Endothelial cell of umbilical vein (primary cell): ENCODE results near the gene DDX47. TPM values are rescaled to one million over a fixed set of nuclear protein-coding genes. Genes with fewer than 3 reads are reported as not detected.

Source experiments
- BruUV-seq: library from RNA; stranded (reverse); fragments of 400-500 nt; replicated peaks from 2 replicates; lab custom pipeline; 2021; lab: Mats Ljungman, UMichigan
- CTCF ChIA-PET: fragments of 300-600, 350-600 bp; sonication (Branson Sonifier 250); formaldehyde crosslinking; loops from one replicate; lab custom pipeline; 2021; ENCODE audit warnings: antibody characterized with exemption, inconsistent platforms; lab: Charles Lee
- POLR2A ChIA-PET: fragments of 300-600, 350-600 bp; sonication (Branson Sonifier 250); formaldehyde crosslinking; loops from one replicate; lab custom pipeline; 2021; ENCODE audit warnings: antibody characterized with exemption, inconsistent platforms; lab: Charles Lee
- DNase-seq: peaks from one replicate; pipeline ENCODE4 v3.0.0-alpha.2; 2011; ENCODE audit warnings: low read depth, low spot score
- FAIRE-seq: peaks from 2 replicates; lab custom pipeline; 2011; peaks lifted over from hg19 to GRCh38; lab: Jason Lieb, UNC
- H2AFZ ChIP-seq: 2 replicates; pipeline ENCODE4 v1.6.0; 2012; ENCODE audit warnings: low read depth, low read length, control low read depth, inconsistent platforms
- H3K27ac ChIP-seq: 2 replicates; pipeline ENCODE4 v1.5.1; 2011; ENCODE audit warnings: low read depth, mild to moderate bottlenecking, control low read depth, low read length, moderate library complexity; ENCODE audit not compliant: insufficient read depth
- H3K27me3 ChIP-seq, 2 experiments: 2 replicates each; pipeline versions ENCODE4 v1.6.0 to v1.6.1; 2011; ENCODE audit warnings: low read length in 2 of 2, mixed read lengths in 1 of 2; ENCODE audit not compliant: control insufficient read depth in 2 of 2, insufficient read depth in 2 of 2
- H3K36me3 ChIP-seq, 2 experiments: 2 replicates in 1 of 2; 3 replicates in 1 of 2; pipeline ENCODE4 v1.5.1; 2011; ENCODE audit warnings: low read length in 2 of 2, mild to moderate bottlenecking in 1 of 2, moderate library complexity in 1 of 2; ENCODE audit not compliant: control insufficient read depth in 2 of 2, insufficient read depth in 2 of 2; ENCODE audit errors: extremely low read depth in 1 of 2
- H3K4me1 ChIP-seq: 3 replicates; pipeline ENCODE4 v1.5.1; 2011; ENCODE audit warnings: mild to moderate bottlenecking, low read length; ENCODE audit not compliant: control insufficient read depth, insufficient read depth; ENCODE audit errors: extremely low read depth
- H3K4me2 ChIP-seq: 2 replicates; pipeline ENCODE4 v1.6.1; 2011; ENCODE audit warnings: low read length, control low read depth, mixed read lengths; ENCODE audit not compliant: insufficient read depth
- H3K4me3 ChIP-seq, 3 experiments: fragments of 200-600 bp in 1 of 3; sonication (generic), shearing (Covaris generic) in 1 of 3; replicated peaks in 1 of 3; 2 replicates each; pipeline ENCODE4 v1.5.1; 2011 to 2016; ENCODE audit warnings: control low read depth in 3 of 3, low read length in 3 of 3, mild to moderate bottlenecking in 2 of 3, inconsistent platforms in 1 of 3, low read depth in 1 of 3, moderate library complexity in 1 of 3; ENCODE audit not compliant: insufficient read depth in 1 of 3
- H3K79me2 ChIP-seq: 2 replicates; pipeline ENCODE4 v1.6.0; 2012; ENCODE audit warnings: low read length, inconsistent platforms; ENCODE audit not compliant: control insufficient read depth, insufficient read depth
- H3K9ac ChIP-seq: replicated peaks from 2 replicates; pipeline ENCODE3; 2011; ENCODE audit warnings: low read length, control low read depth; ENCODE audit not compliant: insufficient read depth; ENCODE audit errors: extremely low read depth
- H3K9me1 ChIP-seq: replicated peaks from 3 replicates; pipeline ENCODE4 v1.6.0; 2011; ENCODE audit warnings: mild to moderate bottlenecking, low read length; ENCODE audit not compliant: control insufficient read depth, insufficient read depth; ENCODE audit errors: extremely low read depth
- H3K9me3 ChIP-seq: replicated peaks from 2 replicates; pipeline ENCODE4 v1.5.1; 2012; ENCODE audit warnings: low read length, inconsistent platforms; ENCODE audit not compliant: control insufficient read depth, insufficient read depth
- H4K20me1 ChIP-seq: replicated peaks from 2 replicates; pipeline ENCODE3; 2011; ENCODE audit warnings: mild to moderate bottlenecking, low read length; ENCODE audit not compliant: control insufficient read depth, insufficient read depth; ENCODE audit errors: extremely low read depth
- EZH2 ChIP-seq: IDR thresholded peaks from 2 replicates; pipeline ENCODE4 v1.6.1; 2012; ENCODE audit warnings: borderline replicate concordance, low read depth, mild to moderate bottlenecking, moderate library complexity, low read length, inconsistent platforms; ENCODE audit not compliant: severe bottlenecking
- FOS ChIP-seq: IDR thresholded peaks from 2 replicates; pipeline ENCODE4 v1.6.1; 2011; ENCODE audit warnings: mild to moderate bottlenecking, low read length, moderate library complexity, borderline replicate concordance; ENCODE audit not compliant: insufficient read depth
- GATA2 ChIP-seq: IDR thresholded peaks from 2 replicates; pipeline ENCODE4 v1.7.0; 2011; ENCODE audit warnings: low read depth, mild to moderate bottlenecking, moderate library complexity, mixed read lengths, low read length; ENCODE audit not compliant: insufficient read length, insufficient read depth
- JUN ChIP-seq: IDR thresholded peaks from 2 replicates; pipeline ENCODE4 v1.6.1; 2011; ENCODE audit warnings: borderline replicate concordance, low read depth; ENCODE audit not compliant: insufficient read length, insufficient read depth
- MYC ChIP-seq: IDR thresholded peaks from one replicate; pipeline ENCODE4 v1.6.1; 2011; ENCODE audit warnings: mild to moderate bottlenecking, low read depth, low read length
- POLR2A ChIP-seq: IDR thresholded peaks from 2 replicates; pipeline ENCODE4 v1.6.1; 2012; ENCODE audit warnings: low read depth, mild to moderate bottlenecking, control low read depth, low read length
- POLR2AphosphoS5 ChIP-seq: IDR thresholded peaks from 2 replicates; pipeline ENCODE4 v1.6.1; 2012; ENCODE audit warnings: low read depth, mild to moderate bottlenecking, control low read depth, low read length, moderate library complexity; ENCODE audit not compliant: insufficient read depth
- dilution Hi-C: fragments of 300-500 bp; cut with MboI; formaldehyde crosslinking; loops from one replicate; pipeline ENCODE4 v1.15.0; 2019; ENCODE audit warnings: low sequenced_read_pairs; ENCODE audit not compliant: extremely low pct_ligation_motif_present
- intact Hi-C: fragments of 100-400 bp; cut with micrococcal nuclease; formaldehyde crosslinking; loops from one replicate; pipeline ENCODE4 v1.10.0; 2022
- polyA plus RNA-seq, 4 experiments: library from polyadenylated mRNA; depleted of rRNA in 3 of 4; stranded (reverse) in 3 of 4; unstranded in 1 of 4; fragments of >200 nt; gene quantifications; 2 replicates each; pipeline versions ENCODE4 v1.2.1 to v1.2.3, GENCODE V29; 2011 to 2012; ENCODE audit warnings: missing spikeins in 1 of 4
- total RNA-seq: library from RNA; stranded (reverse); gene quantifications from 2 replicates; pipeline ENCODE4 v1.2.3, GENCODE V29; 2021
- TF ChIP-seq, protein P1 (sequence below): IDR thresholded peaks from 2 replicates; pipeline ENCODE4 v1.6.1; 2011; ENCODE audit not compliant: insufficient read depth, insufficient read length
- TF ChIP-seq, protein P2 (sequence below), 2 donors: IDR thresholded peaks; 1 replicate in 1 of 2; 2 replicates in 1 of 2; pipeline ENCODE4 v1.5.1; 2011; ENCODE audit warnings: low read length in 2 of 2, mild to moderate bottlenecking in 2 of 2, moderate library complexity in 2 of 2, control low read depth in 1 of 2, inconsistent platforms in 1 of 2, low read depth in 1 of 2; ENCODE audit not compliant: insufficient read depth in 1 of 2; ENCODE audit errors: extremely low read depth in 1 of 2

Gene DDX47
- total and polyA plus RNA-seq, 2 donors (not counting 3 experiments of a cell fraction or from before 2014, with no cell fraction given): 73.4 to 74.6 TPM

DNA sequence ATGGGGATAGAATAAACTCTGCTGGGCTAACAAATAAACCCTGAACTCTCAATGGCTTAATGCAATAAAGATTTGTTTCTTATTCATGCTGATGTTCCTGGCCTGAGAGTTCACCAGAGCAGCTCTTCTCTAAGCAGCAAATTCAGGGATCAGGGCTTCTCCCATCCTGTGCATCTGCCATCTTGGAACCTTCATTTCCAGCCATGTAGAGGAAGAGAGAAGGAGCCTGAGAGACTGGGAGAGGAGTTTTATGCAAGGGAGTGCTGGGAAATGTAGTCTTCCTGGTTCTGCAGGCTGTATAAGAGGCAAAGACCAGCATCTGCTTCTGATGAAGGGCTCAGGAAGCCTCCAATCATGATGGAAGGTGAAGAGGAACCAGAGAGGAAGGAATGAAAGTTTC is 48.3 kb upstream of the DDX47 start:
- Histone ChIP-seq H3K9ac (no peak overlapping the region), H3K27me3 (no peaks in the 10 kb centered on the region), H4K20me1 (no peaks in the 10 kb centered on the region), H3K4me1 (no peaks in the 10 kb centered on the region), H3K4me3 (no peak overlapping the region), H3K9me1 (no peaks in the 10 kb centered on the region), H3K9me3 (no peaks in the 10 kb centered on the region), H3K36me3 (no peaks in the 10 kb centered on the region), H3K4me2 (no peak overlapping the region), H3K27ac (no peak overlapping the region), H3K79me2 (no peaks in the 10 kb centered on the region), H2AFZ (no peak overlapping the region)
- intact Hi-C loops (no loop called here), dilution Hi-C loops (no loop called here)
- CTCF ChIA-PET: no interaction called here
- POLR2A ChIA-PET: no interaction called here
- no peak for DNase-seq
- TF ChIP-seq, protein P1, sequence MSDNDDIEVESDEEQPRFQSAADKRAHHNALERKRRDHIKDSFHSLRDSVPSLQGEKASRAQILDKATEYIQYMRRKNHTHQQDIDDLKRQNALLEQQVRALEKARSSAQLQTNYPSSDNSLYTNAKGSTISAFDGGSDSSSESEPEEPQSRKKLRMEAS: no peak
- TF ChIP-seq POLR2A (no peak), GATA2 (no peak), FOS (no peak)
- FAIRE-seq: no peak
- BruUV-seq: no TSS peak

DNA sequence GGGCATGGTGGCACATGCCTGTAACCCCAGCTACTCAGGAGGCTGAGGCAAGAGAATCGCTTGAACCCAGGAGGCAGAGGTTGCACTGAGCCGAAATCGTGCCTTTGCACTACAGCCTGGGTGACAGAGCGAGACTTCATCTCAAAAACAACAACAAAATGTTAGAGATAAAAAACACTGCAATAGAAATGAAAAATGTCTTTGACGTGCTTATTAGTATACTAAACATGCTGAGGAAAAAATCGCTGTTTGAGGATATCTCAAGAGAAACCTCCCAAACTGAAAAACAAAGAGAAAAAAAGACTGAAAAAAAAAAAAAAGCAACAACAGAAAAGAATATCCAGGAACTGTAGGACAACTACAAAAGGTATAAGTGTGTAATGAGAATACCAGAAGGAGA is 42.9 kb upstream of the DDX47 start:
- CTCF ChIA-PET: no interaction called here
- FAIRE-seq (no peak), DNase-seq (no peak)
- Histone ChIP-seq H3K36me3 (no peaks in the 10 kb centered on the region), H3K4me1 (peaks cover 6% of the 10 kb centered on the region), H3K79me2 (no peaks in the 10 kb centered on the region), H3K4me2 (no peak overlapping the region), H3K9ac (no peak overlapping the region), H3K4me3 (no peak overlapping the region), H2AFZ (no peak overlapping the region), H4K20me1 (no peaks in the 10 kb centered on the region), H3K9me3 (no peaks in the 10 kb centered on the region), H3K27me3 (no peaks in the 10 kb centered on the region), H3K9me1 (no peaks in the 10 kb centered on the region), H3K27ac (no peak overlapping the region)
- dilution Hi-C loops: no loop called here
- no TSS peak for BruUV-seq
- intact Hi-C loops: no loop called here
- TF ChIP-seq, protein P2, sequence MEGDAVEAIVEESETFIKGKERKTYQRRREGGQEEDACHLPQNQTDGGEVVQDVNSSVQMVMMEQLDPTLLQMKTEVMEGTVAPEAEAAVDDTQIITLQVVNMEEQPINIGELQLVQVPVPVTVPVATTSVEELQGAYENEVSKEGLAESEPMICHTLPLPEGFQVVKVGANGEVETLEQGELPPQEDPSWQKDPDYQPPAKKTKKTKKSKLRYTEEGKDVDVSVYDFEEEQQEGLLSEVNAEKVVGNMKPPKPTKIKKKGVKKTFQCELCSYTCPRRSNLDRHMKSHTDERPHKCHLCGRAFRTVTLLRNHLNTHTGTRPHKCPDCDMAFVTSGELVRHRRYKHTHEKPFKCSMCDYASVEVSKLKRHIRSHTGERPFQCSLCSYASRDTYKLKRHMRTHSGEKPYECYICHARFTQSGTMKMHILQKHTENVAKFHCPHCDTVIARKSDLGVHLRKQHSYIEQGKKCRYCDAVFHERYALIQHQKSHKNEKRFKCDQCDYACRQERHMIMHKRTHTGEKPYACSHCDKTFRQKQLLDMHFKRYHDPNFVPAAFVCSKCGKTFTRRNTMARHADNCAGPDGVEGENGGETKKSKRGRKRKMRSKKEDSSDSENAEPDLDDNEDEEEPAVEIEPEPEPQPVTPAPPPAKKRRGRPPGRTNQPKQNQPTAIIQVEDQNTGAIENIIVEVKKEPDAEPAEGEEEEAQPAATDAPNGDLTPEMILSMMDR (IDR thresholded peaks at IDR 0.05; ENCODE audit: extremely low read depth in 1 of 2, insufficient read depth in 1 of 2, low read depth in 1 of 2, low read length in 2 of 2): no peak
- TF ChIP-seq POLR2A (no peak), MYC (no peak), EZH2 (no peak), GATA2 (no peak), JUN (no peak), FOS (no peak), POLR2AphosphoS5 (no peak)
- TF ChIP-seq, protein P1: no peak
- POLR2A ChIA-PET: no interaction called here
